Measurements from ENCODE around the gene DCUN1D5. TPM values are rescaled to one million over a fixed set of nuclear protein-coding genes. Genes with fewer than 3 reads are reported as not detected.
A peak's percentile ranks its signal among the peaks of the same experiment; 100 is the strongest.

Gene DCUN1D5
- total RNA-seq: 10 to 100 TPM; 27.4 to 44.9 (median 36.8) TPM

- 0 to 2% methylated on average over 22 to 41 of the region's 54 CpGs for WGBS, 2 donors
- DNase-seq: peak; percentile 97 to 98
- Histone ChIP-seq H3K4me1 (peaks cover 14 to 16% of the 10 kb centered on the region in 2 donors), H3K9me3 (no peaks in the 10 kb centered on the region), H3K27me3 (no peaks in the 10 kb centered on the region), H3K27ac (peak within 1 kb of the TSS; percentile 48 to 81 (median 75)), H3K4me3 (replicated peaks in 1 of 3) (peak within 1 kb of the TSS; percentile 46 to 87 (median 83)), H3K36me3 (no peaks in the 10 kb centered on the region)
- intact Hi-C loops (cut with DNase I): no loop called here
- TF ChIP-seq, protein P1, sequence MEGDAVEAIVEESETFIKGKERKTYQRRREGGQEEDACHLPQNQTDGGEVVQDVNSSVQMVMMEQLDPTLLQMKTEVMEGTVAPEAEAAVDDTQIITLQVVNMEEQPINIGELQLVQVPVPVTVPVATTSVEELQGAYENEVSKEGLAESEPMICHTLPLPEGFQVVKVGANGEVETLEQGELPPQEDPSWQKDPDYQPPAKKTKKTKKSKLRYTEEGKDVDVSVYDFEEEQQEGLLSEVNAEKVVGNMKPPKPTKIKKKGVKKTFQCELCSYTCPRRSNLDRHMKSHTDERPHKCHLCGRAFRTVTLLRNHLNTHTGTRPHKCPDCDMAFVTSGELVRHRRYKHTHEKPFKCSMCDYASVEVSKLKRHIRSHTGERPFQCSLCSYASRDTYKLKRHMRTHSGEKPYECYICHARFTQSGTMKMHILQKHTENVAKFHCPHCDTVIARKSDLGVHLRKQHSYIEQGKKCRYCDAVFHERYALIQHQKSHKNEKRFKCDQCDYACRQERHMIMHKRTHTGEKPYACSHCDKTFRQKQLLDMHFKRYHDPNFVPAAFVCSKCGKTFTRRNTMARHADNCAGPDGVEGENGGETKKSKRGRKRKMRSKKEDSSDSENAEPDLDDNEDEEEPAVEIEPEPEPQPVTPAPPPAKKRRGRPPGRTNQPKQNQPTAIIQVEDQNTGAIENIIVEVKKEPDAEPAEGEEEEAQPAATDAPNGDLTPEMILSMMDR (IDR thresholded peaks at IDR 0.05): no peak
- TF ChIP-seq POLR2A (IDR thresholded peaks at IDR 0.05): peak in 1 of 2 donors; percentile 89
Measured at GRCh38 chr11:103091801-103092524, at the start of gene DCUN1D5. Gene DCUN1D5, minus strand, starts transcription at chr11:103092160. Its CDS starts 288 bp downstream, at chr11:103091872.

GRCh38 chr11:103125462-103125861 lies 33.5 kb upstream of the DCUN1D5 start:
- Histone ChIP-seq H3K36me3 (peaks cover 0 to 10% of the 10 kb centered on the region in 2 donors), H3K9me3 (no peaks in the 10 kb centered on the region), H3K4me3 (replicated peaks in 1 of 3) (no peak overlapping the region), H3K27me3 (no peaks in the 10 kb centered on the region), H3K4me1 (no peaks in the 10 kb centered on the region), H3K27ac (no peak overlapping the region)
- DNase-seq: no peak
- intact Hi-C loops (cut with DNase I): no loop called here
- TF ChIP-seq, protein P1 (IDR thresholded peaks at IDR 0.05): no peak
- TF ChIP-seq POLR2A (IDR thresholded peaks at IDR 0.05): no peak

DNA sequence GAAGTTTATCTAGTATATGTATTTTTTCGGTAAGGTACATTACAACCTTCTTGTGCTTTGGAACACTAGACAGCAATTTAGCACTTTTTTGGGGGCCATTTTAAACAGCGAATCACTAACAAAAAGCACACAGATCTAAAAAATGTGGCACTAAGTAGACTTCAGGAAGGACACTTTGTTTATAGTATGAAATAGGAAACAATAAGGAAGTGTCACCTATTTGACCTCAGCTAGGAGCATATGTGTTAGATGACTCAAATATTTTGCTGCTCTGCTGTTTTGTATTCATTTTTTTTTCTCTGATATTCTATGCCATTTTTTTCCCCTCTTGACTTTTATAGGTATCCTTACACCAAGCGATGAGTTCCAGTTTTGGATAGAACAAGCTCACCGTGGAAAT lies 22.9 kb upstream of the DCUN1D5 start:
- TF ChIP-seq POLR2A (IDR thresholded peaks at IDR 0.05): no peak
- TF ChIP-seq, protein P1 (IDR thresholded peaks at IDR 0.05): no peak
- DNase-seq: no peak
- intact Hi-C loops (cut with DNase I): no loop called here

DNA sequence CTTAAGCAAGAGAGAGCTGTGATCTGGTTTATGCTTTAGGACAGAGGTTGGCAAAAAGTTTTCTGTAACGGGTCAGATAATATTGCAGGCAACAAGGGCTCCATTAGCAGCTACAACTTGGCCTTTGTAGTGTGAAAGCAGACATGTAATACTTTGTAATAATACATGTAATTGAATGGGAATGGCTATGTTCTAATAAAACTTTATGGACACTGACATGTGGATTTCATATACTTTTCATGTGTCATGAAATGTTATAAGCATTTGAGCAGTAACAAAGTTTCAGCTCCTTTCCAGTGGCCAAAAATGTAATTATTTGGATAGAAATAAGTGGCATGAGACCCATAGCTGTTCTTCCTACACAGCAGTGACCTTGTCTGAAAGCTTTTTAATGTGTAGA lies 20.4 kb upstream of the DCUN1D5 start:
- H3K4me1 ChIP-seq: peaks cover 0 to 9% of the 10 kb centered on the region in 2 donors
- no peak for TF ChIP-seq POLR2A (IDR thresholded peaks at IDR 0.05)
- TF ChIP-seq, protein P1 (IDR thresholded peaks at IDR 0.05): no peak
- no peaks in the 10 kb centered on the region for H3K9me3 ChIP-seq
- H3K4me3 ChIP-seq (replicated peaks in 1 of 3): no peak overlapping the region
- intact Hi-C loops (cut with DNase I): no loop called here
- H3K27ac ChIP-seq: no peak overlapping the region
- WGBS, 2 donors: 87% methylated on average over 1 of the region's 1 CpG
- H3K27me3 ChIP-seq: no peaks in the 10 kb centered on the region
- H3K36me3 ChIP-seq: no peaks in the 10 kb centered on the region
- DNase-seq: no peak

More for the DNA sequence above, 22.9 kb upstream of the DCUN1D5 start:
- WGBS, 2 donors: 88 to 89% methylated on average over 4 of the region's 4 CpGs
- Histone ChIP-seq H3K27ac (no peak overlapping the region), H3K9me3 (no peaks in the 10 kb centered on the region), H3K36me3 (no peaks in the 10 kb centered on the region), H3K4me3 (replicated peaks in 1 of 3) (no peak overlapping the region), H3K27me3 (no peaks in the 10 kb centered on the region), H3K4me1 (peaks cover 0 to 9% of the 10 kb centered on the region in 2 donors)

DNA sequence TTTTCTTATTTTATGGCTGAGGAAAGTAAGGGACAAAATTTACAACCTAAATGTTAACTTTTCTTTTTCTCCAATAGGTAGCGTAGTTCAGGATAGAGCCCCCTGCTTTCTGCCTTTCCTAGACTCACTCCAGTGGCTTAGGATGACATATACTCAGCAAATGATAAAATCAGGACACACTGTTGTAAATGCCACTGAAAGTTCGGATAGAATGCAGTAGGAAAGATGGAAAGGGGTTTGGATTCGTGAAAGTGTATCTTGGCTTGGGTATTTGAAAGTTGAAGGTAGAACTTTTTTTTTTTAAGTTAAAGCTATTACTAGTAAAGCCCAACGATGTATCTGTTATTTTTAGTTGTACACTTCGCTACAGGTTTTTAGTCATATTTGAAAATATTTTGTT lies 19.4 kb upstream of the DCUN1D5 start:
- no peak for DNase-seq
- intact Hi-C loops (cut with DNase I): no loop called here
- Histone ChIP-seq H3K4me3 (replicated peaks in 1 of 3) (no peak overlapping the region), H3K36me3 (no peaks in the 10 kb centered on the region), H3K27ac (no peak overlapping the region), H3K4me1 (peaks cover 0 to 9% of the 10 kb centered on the region in 2 donors), H3K27me3 (no peaks in the 10 kb centered on the region), H3K9me3 (no peaks in the 10 kb centered on the region)
- TF ChIP-seq POLR2A (IDR thresholded peaks at IDR 0.05): no peak
- TF ChIP-seq, protein P1 (IDR thresholded peaks at IDR 0.05): no peak
- WGBS, 2 donors: 94 to 95% methylated on average over 5 of the region's 5 CpGs

All from thyroid gland (tissue), 4 donors.